H7 (cell line): Measurements from ENCODE around the gene GABRG3. TPM values are rescaled to one million over a fixed set of nuclear protein-coding genes. Genes with fewer than 3 reads are reported as not detected.

Experiments used
- DNase-seq: peaks from one replicate; pipeline ENCODE4 v3.0.0; 2012
- H3K27me3 ChIP-seq: 2 replicates; pipeline ENCODE4 v1.6.0; 2011; ENCODE audit warnings: mild to moderate bottlenecking, low read length; ENCODE audit not compliant: control insufficient read depth, insufficient read depth
- H3K36me3 ChIP-seq: replicated peaks from 2 replicates; pipeline ENCODE4 v1.5.1; 2011; ENCODE audit warnings: low read length; ENCODE audit not compliant: control insufficient read depth, insufficient read depth
- H3K4me3 ChIP-seq: 2 replicates; pipeline ENCODE4 v1.5.1; 2011; ENCODE audit warnings: low read depth, mild to moderate bottlenecking, control low read depth, low read length, moderate library complexity; ENCODE audit not compliant: insufficient read depth
- total RNA-seq: library from RNA; depleted of rRNA; stranded (reverse); fragments of >200 nt; shearing (Covaris generic); gene quantifications from 2 replicates; pipeline ENCODE4 v1.2.3, GENCODE V29; 2014

The GABRG3 gene
- total RNA-seq, 1 experiment from 2014 or later, result 0.42 TPM

DNA sequence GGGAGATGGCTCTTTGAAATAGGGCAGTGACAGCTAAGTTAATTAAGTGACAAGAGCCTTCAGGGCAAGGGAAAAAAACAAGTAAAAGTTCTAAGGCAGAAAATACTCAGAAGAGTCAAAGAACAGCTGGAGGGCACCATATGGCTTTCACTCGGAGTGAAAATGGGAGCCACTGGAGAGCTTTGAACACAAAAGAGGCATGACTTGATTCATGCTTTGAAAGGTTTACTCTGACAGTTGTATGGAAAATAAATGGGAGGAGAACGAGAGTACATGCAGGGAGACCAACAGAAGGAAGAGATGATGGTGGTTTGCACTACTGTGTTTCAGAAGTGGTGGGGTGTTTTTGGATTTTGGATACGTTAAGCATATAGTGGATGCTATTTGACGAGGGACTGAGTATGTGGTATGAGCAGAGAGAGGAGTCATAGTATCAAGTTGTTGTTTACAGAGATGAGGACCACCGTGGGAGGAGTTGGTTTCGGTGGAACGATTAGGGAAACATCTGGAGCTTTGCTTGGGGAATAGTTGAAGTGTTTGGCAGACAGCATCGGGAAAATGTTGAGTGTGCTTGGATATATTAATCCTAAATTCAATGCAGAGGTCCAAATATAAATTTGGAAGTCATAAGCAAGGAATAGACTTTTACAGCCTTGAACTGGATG, 411.5 kb downstream of the GABRG3 start:
- Histone ChIP-seq H3K36me3 (no peaks in the 10 kb centered on the region), H3K4me3 (no peak overlapping the region), H3K27me3 (no peaks in the 10 kb centered on the region)
- DNase-seq, result no peak

DNA sequence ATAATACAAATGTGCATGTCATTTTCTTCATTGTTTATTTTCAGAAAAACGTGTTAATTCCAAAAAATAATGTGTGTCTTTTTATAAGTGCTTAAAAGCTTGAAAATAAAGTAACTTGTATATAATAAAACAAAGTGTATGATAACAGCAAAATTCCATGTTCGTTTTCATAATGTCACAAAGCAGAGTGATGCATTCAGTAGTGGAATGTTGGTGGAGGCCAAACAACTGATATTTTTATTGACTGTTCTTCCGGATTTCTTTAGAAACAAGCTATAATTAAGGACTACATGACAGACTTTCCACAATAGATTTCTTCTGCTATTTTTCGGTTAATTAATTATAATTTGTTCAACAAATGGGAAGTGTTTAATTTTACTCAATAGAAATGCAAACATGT, 412.7 kb downstream of the GABRG3 start:
- H3K27me3 ChIP-seq, result no peaks in the 10 kb centered on the region
- H3K36me3 ChIP-seq, result no peaks in the 10 kb centered on the region
- no peak for DNase-seq
- H3K4me3 ChIP-seq, result no peak overlapping the region

DNA sequence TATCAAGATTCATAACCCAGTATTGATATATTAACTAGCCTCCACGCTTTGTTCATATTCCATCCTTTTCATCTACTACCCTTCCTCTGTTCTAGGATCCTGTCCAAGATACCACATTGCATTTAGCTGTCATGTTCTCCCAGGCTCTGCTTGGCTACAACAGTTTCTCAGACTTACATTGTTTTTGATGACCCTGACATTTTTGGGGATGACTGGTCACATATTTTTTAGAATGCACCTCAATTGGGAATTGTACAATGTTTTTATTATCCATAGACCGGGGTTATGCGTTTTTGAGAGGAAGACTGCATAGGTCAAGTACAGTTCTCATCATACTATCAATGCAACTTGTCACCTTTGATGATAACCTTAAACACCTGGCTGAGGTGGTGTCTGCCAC, 421.2 kb downstream of the GABRG3 start:
- Histone ChIP-seq H3K27me3 (no peaks in the 10 kb centered on the region), H3K36me3 (no peaks in the 10 kb centered on the region), H3K4me3 (no peak overlapping the region)
- DNase-seq, result no peak

DNA sequence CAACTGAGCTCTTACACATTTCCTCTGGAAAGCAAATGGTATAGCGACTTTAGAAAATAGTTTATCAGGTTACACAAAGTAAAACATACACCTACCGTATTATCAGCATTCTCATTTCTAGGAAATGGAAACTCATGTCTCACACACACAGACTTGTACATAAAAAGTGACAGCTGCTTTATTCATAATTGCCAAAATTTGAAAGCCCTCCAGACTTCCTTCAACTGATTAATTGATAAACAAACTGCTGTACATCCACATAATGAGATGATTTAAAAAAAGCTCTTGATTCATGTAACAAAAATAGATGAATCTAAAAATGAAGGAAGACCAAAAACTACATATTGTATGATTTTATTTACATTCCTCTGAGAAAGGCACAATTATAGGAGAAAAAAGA, 425.5 kb downstream of the GABRG3 start:
- H3K27me3 ChIP-seq, result no peaks in the 10 kb centered on the region
- H3K4me3 ChIP-seq, result no peak overlapping the region
- H3K36me3 ChIP-seq, result no peaks in the 10 kb centered on the region
- no peak for DNase-seq

DNA sequence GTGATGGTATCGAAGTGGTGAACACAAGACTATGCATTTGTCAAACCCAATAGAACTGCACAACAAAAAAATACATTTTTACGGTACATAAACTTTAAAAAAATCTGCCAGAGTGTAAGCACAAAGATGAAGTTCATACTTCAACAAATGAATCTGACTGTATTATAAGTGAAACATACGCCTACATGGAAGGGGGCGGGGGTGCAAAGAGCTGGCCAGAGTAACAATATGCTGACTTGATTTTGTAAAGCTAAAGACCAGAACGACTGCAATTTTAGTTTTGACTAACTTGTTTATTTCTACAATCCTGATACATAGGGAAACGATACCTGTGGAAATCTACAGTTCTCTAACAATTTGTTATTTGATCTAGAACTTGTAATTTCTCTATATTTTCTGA, 426.0 kb downstream of the GABRG3 start:
- Histone ChIP-seq H3K27me3 (no peaks in the 10 kb centered on the region), H3K4me3 (no peak overlapping the region), H3K36me3 (no peaks in the 10 kb centered on the region)
- DNase-seq, result no peak

DNA sequence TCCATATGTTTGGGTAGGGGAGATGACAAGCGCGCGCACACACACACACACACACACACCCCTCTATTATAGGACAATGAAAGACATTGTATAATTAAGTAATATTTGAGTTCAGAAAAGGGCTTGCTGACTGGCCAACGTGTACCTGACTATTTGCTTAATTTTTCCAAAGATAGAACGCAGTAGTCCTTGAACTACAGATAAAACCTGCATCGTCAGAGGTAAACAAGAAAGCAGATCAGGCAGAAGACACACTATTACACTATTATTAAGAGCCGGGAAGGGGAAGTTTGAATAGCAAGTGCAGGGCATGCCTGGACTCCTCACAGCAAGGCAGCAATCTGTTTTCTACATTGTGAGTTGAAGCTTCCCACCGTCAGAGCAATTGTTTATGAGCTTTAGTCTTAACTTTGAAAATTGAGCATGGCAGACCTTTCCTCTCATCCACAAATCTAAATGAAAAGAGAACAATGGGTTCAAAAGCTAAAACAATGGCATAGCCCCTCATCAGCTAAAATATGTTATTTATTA, 427.7 kb downstream of the GABRG3 start:
- H3K27me3 ChIP-seq, result no peaks in the 10 kb centered on the region
- no peaks in the 10 kb centered on the region for H3K36me3 ChIP-seq
- no peak for DNase-seq
- H3K4me3 ChIP-seq, result no peak overlapping the region

DNA sequence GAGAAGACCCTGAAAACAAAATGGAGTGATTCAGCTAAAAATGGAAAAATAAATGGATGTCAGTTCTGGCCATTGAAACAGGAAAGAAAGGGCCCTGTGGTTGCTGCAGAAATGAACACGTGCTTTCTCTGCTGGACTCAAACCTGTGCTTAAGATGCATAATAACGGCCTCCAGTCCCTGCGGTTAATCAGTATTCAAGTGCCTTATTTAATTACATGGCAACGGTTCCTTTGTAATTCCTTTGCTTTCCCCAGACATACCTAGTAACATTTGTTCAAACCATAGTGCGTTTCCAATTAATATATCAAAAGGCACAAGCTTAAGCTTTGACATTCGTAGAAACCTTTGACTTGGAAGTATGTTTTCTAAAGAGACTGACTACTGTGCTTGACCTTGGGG, 428.3 kb downstream of the GABRG3 start:
- peak; percentile 13 for DNase-seq
- H3K36me3 ChIP-seq, result no peaks in the 10 kb centered on the region
- H3K4me3 ChIP-seq, result no peak overlapping the region
- no peaks in the 10 kb centered on the region for H3K27me3 ChIP-seq

DNA sequence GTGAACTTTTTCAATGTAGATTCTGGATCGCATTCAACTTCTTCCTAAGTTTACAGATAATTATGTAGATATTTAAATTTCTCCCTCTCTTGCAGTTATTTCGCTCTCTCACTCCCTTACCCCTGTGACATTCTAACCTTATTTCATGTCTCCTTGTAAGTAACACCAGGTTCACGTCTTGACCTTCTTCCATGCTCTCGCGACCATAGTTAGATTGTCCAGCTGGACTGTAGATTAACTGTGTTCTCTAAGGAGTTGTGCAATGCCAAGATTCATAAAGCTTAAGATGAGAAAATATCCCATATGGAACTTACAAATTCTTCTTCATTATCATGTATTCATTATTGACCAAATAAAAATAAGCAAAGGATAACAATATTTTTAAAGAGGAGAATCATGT, 430.5 kb downstream of the GABRG3 start:
- no peak for DNase-seq

DNA sequence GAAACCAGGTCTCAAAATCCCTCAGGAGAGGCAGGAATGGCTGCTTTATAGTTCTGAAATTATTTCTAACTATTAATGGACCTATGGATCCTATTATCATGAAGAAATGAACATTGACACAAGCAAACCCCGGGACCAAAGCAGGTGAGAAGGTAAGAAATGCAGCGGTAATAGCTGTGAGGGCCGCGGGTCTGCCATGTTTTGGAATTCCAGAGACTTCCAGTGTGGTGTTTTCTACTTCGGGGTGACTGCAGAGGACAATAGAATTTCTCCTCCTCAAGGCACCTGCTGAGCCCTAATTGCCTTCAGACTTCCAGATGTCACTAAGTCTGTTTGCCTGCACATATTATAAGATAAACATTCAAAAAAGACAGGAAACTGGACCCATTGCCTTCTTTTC, 437.4 kb downstream of the GABRG3 start:
- DNase-seq, result no peak
- Histone ChIP-seq H3K4me3 (no peak overlapping the region), H3K36me3 (no peaks in the 10 kb centered on the region), H3K27me3 (no peaks in the 10 kb centered on the region)

More for the DNA sequence above, 430.5 kb downstream of the GABRG3 start:
- Histone ChIP-seq H3K36me3 (no peaks in the 10 kb centered on the region), H3K4me3 (no peak overlapping the region), H3K27me3 (no peaks in the 10 kb centered on the region)

DNA sequence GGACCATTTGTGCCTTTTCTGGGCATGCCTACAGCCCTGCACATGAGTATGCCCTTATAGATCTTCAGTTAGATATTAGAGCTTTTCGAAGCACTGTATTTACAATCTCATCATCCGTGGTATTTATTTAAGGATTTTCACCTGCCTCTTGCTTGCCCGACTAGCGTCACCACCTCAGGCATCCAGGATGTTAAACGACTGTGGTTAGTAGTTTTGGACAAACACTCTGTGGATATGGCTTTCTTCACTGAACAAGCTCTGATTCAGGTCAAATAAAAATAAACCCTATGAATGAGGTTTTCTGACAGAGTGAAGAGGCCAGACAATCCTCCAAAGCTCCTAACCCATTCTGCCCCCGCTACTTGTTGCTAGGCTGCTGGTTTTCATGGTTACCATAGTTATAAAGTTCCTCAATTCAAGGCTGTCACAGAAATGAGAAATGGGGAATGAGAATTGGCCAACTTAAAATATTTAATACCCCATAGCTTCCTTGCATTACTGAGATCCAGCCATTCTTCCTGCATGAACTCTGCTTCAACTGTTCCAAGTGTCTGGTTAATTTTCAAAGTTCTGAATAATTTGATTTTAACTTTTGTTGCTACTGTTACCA, 440.1 kb downstream of the GABRG3 start:
- no peak for DNase-seq
- no peak overlapping the region for H3K4me3 ChIP-seq
- no peaks in the 10 kb centered on the region for H3K36me3 ChIP-seq
- H3K27me3 ChIP-seq, result no peaks in the 10 kb centered on the region

DNA sequence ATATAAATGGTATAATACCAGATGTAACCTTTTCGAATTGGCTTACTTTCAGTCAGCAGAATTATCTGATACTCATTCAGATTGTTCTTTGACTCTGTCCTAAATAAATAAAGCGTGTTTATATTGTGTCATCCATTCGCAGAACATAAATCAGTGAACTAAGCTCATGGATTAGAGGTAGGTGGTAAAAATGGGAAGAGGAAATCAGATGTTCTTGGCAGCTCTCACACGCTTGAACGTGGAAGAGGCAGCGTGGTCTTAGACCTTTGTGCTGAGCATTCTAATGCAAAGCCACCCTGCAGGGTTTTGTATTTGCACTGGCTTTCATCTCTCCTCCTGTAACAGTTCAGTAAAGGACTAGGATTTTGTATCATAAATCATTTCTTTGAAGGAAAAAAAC, 441.4 kb downstream of the GABRG3 start:
- DNase-seq, result peak; percentile 49
- no peak overlapping the region for H3K4me3 ChIP-seq

DNA sequence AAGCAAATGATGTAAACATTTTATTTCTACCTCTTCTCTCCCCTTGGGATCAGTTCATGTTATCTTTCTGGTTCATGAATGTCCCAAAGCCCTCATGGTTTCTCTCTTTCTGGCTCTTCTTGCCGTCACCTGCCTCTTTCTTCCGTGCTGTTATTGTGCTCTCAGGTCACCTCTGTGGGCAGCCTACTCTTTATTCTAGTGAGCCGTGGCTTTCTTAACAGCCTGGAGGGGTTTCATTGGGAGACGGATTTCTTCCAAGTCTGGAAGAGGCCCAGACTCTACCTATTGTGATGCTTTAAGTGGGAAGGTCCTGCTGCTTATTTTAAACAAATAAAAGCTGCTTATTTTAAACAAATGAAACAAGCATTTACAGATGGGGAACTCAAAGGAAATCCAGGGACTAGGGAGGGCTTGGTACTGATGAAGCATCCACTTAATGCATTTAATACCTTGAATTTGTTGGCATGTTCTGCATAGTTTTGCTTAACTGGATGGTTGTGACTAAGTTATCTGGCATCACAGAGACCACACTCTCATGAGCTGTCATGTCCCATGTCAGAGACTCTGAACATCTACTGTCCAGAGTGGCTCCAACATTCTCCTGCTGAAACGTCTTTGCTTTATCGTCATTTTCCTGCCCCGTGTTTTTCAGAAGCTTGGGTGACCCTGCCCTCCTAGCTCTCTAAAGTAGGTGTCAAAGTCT, 443.3 kb downstream of the GABRG3 start:
- Histone ChIP-seq H3K36me3 (no peaks in the 10 kb centered on the region), H3K4me3 (no peak overlapping the region), H3K27me3 (no peaks in the 10 kb centered on the region)
- peak; percentile 29 for DNase-seq

More for the DNA sequence above, 441.4 kb downstream of the GABRG3 start:
- H3K36me3 ChIP-seq, result no peaks in the 10 kb centered on the region
- no peaks in the 10 kb centered on the region for H3K27me3 ChIP-seq

DNA sequence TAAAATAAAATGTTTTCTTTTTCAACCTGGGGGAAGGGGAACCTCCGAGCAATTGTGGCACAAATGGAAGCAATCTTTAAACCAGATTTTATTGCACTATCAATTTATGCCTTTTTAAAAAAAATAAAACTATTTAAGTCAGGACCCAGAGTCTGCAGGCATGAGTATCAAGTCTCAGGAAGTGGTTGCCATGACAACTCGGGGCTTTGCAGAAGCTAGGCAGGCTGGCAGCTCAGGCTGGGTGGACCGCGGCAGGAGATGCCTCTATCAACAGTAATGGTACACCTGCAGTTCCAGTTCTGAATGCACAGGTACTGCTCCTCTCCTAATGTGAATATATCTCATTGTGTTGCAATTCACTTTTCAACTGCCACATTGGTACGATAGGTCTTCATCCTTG, 447.7 kb downstream of the GABRG3 start:
- peak; percentile 17 for DNase-seq
- H3K36me3 ChIP-seq, result no peaks in the 10 kb centered on the region

DNA sequence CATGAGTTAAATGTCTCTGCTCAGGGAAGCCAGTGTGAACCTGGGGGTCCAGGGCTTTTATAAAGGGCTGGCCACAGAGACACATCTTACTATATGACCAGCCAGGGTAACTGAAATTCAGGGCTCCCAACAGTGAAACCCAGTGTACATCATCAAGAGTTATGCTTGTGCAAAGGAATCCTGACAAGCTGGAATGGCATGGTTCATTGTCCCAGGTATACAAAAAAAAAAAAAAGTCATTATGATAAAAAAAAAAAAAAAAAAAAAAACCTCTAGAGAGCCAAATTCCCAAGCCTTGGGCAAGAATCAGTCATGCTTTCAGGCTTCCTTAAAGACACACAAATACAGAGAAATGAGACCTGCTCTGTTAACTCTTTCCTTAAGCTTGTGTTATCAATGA, 452.0 kb downstream of the GABRG3 start:
- DNase-seq, result no peak
- H3K36me3 ChIP-seq, result no peaks in the 10 kb centered on the region
- H3K27me3 ChIP-seq, result no peaks in the 10 kb centered on the region
- no peak overlapping the region for H3K4me3 ChIP-seq

More for the DNA sequence above, 447.7 kb downstream of the GABRG3 start:
- Histone ChIP-seq H3K27me3 (no peaks in the 10 kb centered on the region), H3K4me3 (no peak overlapping the region)

DNA sequence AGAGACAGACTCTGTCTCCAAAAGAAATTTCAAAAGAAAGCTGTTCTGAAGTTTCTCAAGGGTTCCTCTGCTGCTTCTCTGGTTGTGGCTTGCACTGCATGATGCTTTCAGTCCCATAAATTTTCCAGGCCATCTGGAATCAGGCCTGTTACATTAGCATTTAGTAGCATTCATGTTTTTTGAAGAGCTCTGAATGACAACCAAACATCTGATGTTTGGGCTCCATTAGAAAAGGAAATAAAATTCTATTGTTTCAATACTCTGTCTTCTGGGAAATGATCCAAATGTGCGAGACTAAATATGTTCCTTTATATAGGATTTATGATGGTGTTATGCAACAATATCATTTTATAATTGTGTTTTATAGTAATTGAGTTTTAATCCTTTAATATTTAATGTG, 455.8 kb downstream of the GABRG3 start:
- no peak for DNase-seq
- no peak overlapping the region for H3K4me3 ChIP-seq
- no peaks in the 10 kb centered on the region for H3K36me3 ChIP-seq
- no peaks in the 10 kb centered on the region for H3K27me3 ChIP-seq
